ENCODE data around the gene PRR7. TPM values are rescaled to one million over a fixed set of nuclear protein-coding genes. Genes with fewer than 3 reads are reported as not detected.
A peak's percentile ranks its signal among the peaks of the same experiment; 100 is the strongest.

PRR7 gene
- total RNA-seq, 1 experiment from 2014 or later: 4.7 TPM

GRCh38 chr5:177399997-177400868 is 46.4 kb upstream of the PRR7 start, which contains the start of gene PFN3:
Gene PFN3, minus strand, starts transcription at chr5:177400661. Its CDS starts 85 bp downstream, at chr5:177400576.
- Mint-ChIP-seq H3K27me3 (ENCODE audit: insufficient read depth, unreplicated experiment) (peaks cover under 1% of the 10 kb centered on the region), H3K4me1 (ENCODE audit: low read depth, unreplicated experiment) (peaks cover 6% of the 10 kb centered on the region), H3K4me3 (ENCODE audit: unreplicated experiment) (no peak within 1 kb of the TSS), H3K9me3 (ENCODE audit: unreplicated experiment) (no peaks in the 10 kb centered on the region), H3K27ac (ENCODE audit: unreplicated experiment) (no peak within 1 kb of the TSS), H3K36me3 (ENCODE audit: insufficient read depth, unreplicated experiment) (peaks cover 6% of the 10 kb centered on the region)
- no peak for DNase-seq
- Histone ChIP-seq H3K9me3 (no peaks in the 10 kb centered on the region), H3K4me3 (ENCODE audit: low read depth, low read length) (no peak within 1 kb of the TSS), H3K27me3 (replicated peaks; ENCODE audit: control insufficient read depth, insufficient read depth, low read length) (no peaks in the 10 kb centered on the region), H3K4me1 (peaks cover 6% of the 10 kb centered on the region), H3K36me3 (ENCODE audit: control insufficient read depth, insufficient read depth, low read length) (no peaks in the 10 kb centered on the region)
- TF ChIP-seq CTCF (IDR thresholded peaks at IDR 0.05; ENCODE audit: insufficient read depth in 1 of 2, low read depth in 1 of 2, low read length in 1 of 2, severe bottlenecking in 1 of 2, unreplicated experiment in 1 of 2): no peak
- CTCF ChIA-PET: interaction anchor here (0.7 to 5.1 kb wide), 2 partner anchors 10 to 26 kb away, joined by 3 to 148 read pairs; no protein-coding TSS in a partner anchor
- no TSS peak for BruUV-seq (replicated peaks)
- POLR2A ChIA-PET: no interaction called here
- intact Hi-C loops (cut with micrococcal nuclease; ENCODE audit: unreplicated experiment): no loop called here

GRCh38 chr5:177402271-177403043 is 44.2 kb upstream of the PRR7 start:
- POLR2A ChIA-PET: interaction anchor here (0.8 to 3.6 kb wide), 9 partner anchors 12 to 90 kb away, joined by 3 to 32 read pairs (median 6); partner anchors contain the start of genes GRK6 and LMAN2
- H3K9me3 Mint-ChIP-seq (ENCODE audit: unreplicated experiment): no peaks in the 10 kb centered on the region
- DNase-seq: peak; percentile 91 to 92
- no peaks in the 10 kb centered on the region for H3K9me3 ChIP-seq
- intact Hi-C loops (cut with micrococcal nuclease; ENCODE audit: unreplicated experiment): loop anchor here (1.0 to 2.0 kb wide), 3 partner anchors 12 to 94 kb away; partner anchors contain the start of gene PDLIM7
- no peaks in the 10 kb centered on the region for H3K27me3 ChIP-seq (replicated peaks; ENCODE audit: control insufficient read depth, insufficient read depth, low read length)
- TSS peak; percentile 29 for BruUV-seq (replicated peaks)
- peak overlapping the region; percentile 50 for H3K27ac Mint-ChIP-seq (ENCODE audit: unreplicated experiment)
- CTCF ChIA-PET: interaction anchor here (0.6 to 5.1 kb wide), 21 partner anchors 10 to 315 kb away, joined by 3 to 148 read pairs (median 8); partner anchors contain the start of genes FGFR4, GRK6, PDLIM7 and PRR7
- H3K4me1 ChIP-seq: peaks cover 6% of the 10 kb centered on the region
- H3K36me3 ChIP-seq (ENCODE audit: control insufficient read depth, insufficient read depth, low read length): no peaks in the 10 kb centered on the region
- TF ChIP-seq CTCF (IDR thresholded peaks at IDR 0.05; ENCODE audit: insufficient read depth in 1 of 2, low read depth in 1 of 2, low read length in 1 of 2, severe bottlenecking in 1 of 2, unreplicated experiment in 1 of 2): peak; percentile 56 to 87
- peak overlapping the region; percentile 88 for H3K4me3 ChIP-seq (ENCODE audit: low read depth, low read length)
- H3K4me3 Mint-ChIP-seq (ENCODE audit: unreplicated experiment): peak overlapping the region; percentile 93
- H3K4me1 Mint-ChIP-seq (ENCODE audit: low read depth, unreplicated experiment): peaks cover 6% of the 10 kb centered on the region
- peaks cover 6% of the 10 kb centered on the region for H3K36me3 Mint-ChIP-seq (ENCODE audit: insufficient read depth, unreplicated experiment)
- H3K27me3 Mint-ChIP-seq (ENCODE audit: insufficient read depth, unreplicated experiment): no peaks in the 10 kb centered on the region
